ENCODE data around the gene RASD1.

RASD1 gene

GRCh38 chr17:17496189-17497064 lies at the start of gene RASD1:
Gene RASD1, minus strand, starts transcription at chr17:17496395. Its CDS starts 214 bp downstream, at chr17:17496181.
- Histone ChIP-seq H3K27me3 (replicated peaks) (no peaks in the 10 kb centered on the region), H3K36me3 (replicated peaks) (no peaks in the 10 kb centered on the region), H3K27ac (no peak within 1 kb of the TSS), H3K4me3 (ENCODE audit: low read depth, low read length) (peak within 1 kb of the TSS; percentile 58)
- peak; percentile 66 for DNase-seq
- TF ChIP-seq CTCF (IDR thresholded peaks at IDR 0.05; ENCODE audit: low read depth, low read length, missing control alignments), result peak; percentile 41
- in situ Hi-C loops (cut with HindIII; ENCODE audit: low pct_ligation_motif_present, low sequenced_read_pairs), result no loop called here

GRCh38 chr17:17545984-17546383 lies 49.8 kb upstream of the RASD1 start:
- no peaks in the 10 kb centered on the region for H3K27me3 ChIP-seq (replicated peaks)
- H3K36me3 ChIP-seq (replicated peaks), result no peaks in the 10 kb centered on the region
- TF ChIP-seq CTCF (IDR thresholded peaks at IDR 0.05; ENCODE audit: low read depth, low read length, missing control alignments), result no peak
- in situ Hi-C loops (cut with HindIII; ENCODE audit: low pct_ligation_motif_present, low sequenced_read_pairs), result no loop called here
- H3K4me3 ChIP-seq (ENCODE audit: low read depth, low read length), result no peak overlapping the region
- H3K27ac ChIP-seq, result no peak overlapping the region
- DNase-seq, result no peak

- in situ Hi-C loops (cut with HindIII; ENCODE audit: low pct_ligation_motif_present, low sequenced_read_pairs), result no loop called here
Measured at GRCh38 chr17:17545031-17545820, 49.0 kb upstream of the RASD1 start.

GRCh38 chr17:17542906-17543635 lies 46.9 kb upstream of the RASD1 start:
- in situ Hi-C loops (cut with HindIII; ENCODE audit: low pct_ligation_motif_present, low sequenced_read_pairs), result no loop called here
- H3K27me3 ChIP-seq (replicated peaks), result no peaks in the 10 kb centered on the region
- H3K4me3 ChIP-seq (ENCODE audit: low read depth, low read length), result no peak overlapping the region
- H3K36me3 ChIP-seq (replicated peaks), result no peaks in the 10 kb centered on the region
- no peak overlapping the region for H3K27ac ChIP-seq
- no peak for TF ChIP-seq CTCF (IDR thresholded peaks at IDR 0.05; ENCODE audit: low read depth, low read length, missing control alignments)
- no peak for DNase-seq

More at GRCh38 chr17:17545031-17545820, 49.0 kb upstream of the RASD1 start:
- H3K36me3 ChIP-seq (replicated peaks), result no peaks in the 10 kb centered on the region
- H3K27ac ChIP-seq, result no peak overlapping the region
- H3K27me3 ChIP-seq (replicated peaks), result no peaks in the 10 kb centered on the region
- no peak for TF ChIP-seq CTCF (IDR thresholded peaks at IDR 0.05; ENCODE audit: low read depth, low read length, missing control alignments)
- H3K4me3 ChIP-seq (ENCODE audit: low read depth, low read length), result no peak overlapping the region
- DNase-seq, result peak; percentile 40

GRCh38 chr17:17541640-17542001 lies 45.4 kb upstream of the RASD1 start:
- H3K4me3 ChIP-seq (ENCODE audit: low read depth, low read length), result no peak overlapping the region
- no peaks in the 10 kb centered on the region for H3K27me3 ChIP-seq (replicated peaks)
- in situ Hi-C loops (cut with HindIII; ENCODE audit: low pct_ligation_motif_present, low sequenced_read_pairs), result no loop called here
- DNase-seq, result no peak
- H3K27ac ChIP-seq, result no peak overlapping the region
- TF ChIP-seq CTCF (IDR thresholded peaks at IDR 0.05; ENCODE audit: low read depth, low read length, missing control alignments), result no peak
- no peaks in the 10 kb centered on the region for H3K36me3 ChIP-seq (replicated peaks)

All from brain microvascular endothelial cell (primary cell).